Neural progenitor cell (in vitro differentiated cells): Measurements from ENCODE around the gene STYX. TPM values are rescaled to one million over a fixed set of nuclear protein-coding genes. Genes with fewer than 3 reads are reported as not detected.
"Not testable (repeated sequence)": the region's sequence is repeated elsewhere in the genome, so short reads cannot be mapped to it uniquely, and the experiment has no call there.

Source experiments
- DNase-seq: peaks from one replicate; pipeline ENCODE4 v3.0.0-alpha.2; 2016; ENCODE audit warnings: low spot score
- H2AFZ ChIP-seq: fragments of 200-600 bp; sonication (generic); replicated peaks from 2 replicates; pipeline ENCODE4 v1.6.1; 2016; ENCODE audit warnings: antibody characterized with exemption
- H3F3A ChIP-seq: fragments of 200-600 bp; sonication (generic); 2 replicates; pipeline ENCODE4 v1.6.1; 2016; ENCODE audit warnings: antibody characterized with exemption, low read depth
- H3K27ac ChIP-seq: fragments of 200-600 bp; sonication (generic); 2 replicates; pipeline ENCODE4 v1.5.1; 2016; ENCODE audit warnings: mild to moderate bottlenecking
- H3K27me3 ChIP-seq: fragments of 200-600 bp; sonication (generic); 2 replicates; pipeline ENCODE4 v1.6.1; 2016; ENCODE audit warnings: mild to moderate bottlenecking, moderate library complexity
- H3K36me3 ChIP-seq: fragments of 200-600 bp; sonication (generic); 2 replicates; pipeline ENCODE4 v1.5.1; 2016
- H3K4me1 ChIP-seq: fragments of 200-600 bp; sonication (generic); 2 replicates; pipeline ENCODE4 v1.6.1; 2016; ENCODE audit warnings: mixed run types
- H3K4me2 ChIP-seq: fragments of 200-600 bp; sonication (generic); 2 replicates; pipeline ENCODE4 v1.6.1; 2016
- H3K4me3 ChIP-seq: fragments of 200-600 bp; sonication (generic); 2 replicates; pipeline ENCODE4 v1.5.1; 2016
- H3K79me2 ChIP-seq: fragments of 200-600 bp; sonication (generic); 2 replicates; pipeline ENCODE4 v1.6.1; 2016; ENCODE audit warnings: low read depth
- H3K9ac ChIP-seq: fragments of 200-600 bp; sonication (generic); 2 replicates; pipeline ENCODE4 v1.6.1; 2016
- H3K9me3 ChIP-seq: fragments of 200-600 bp; sonication (generic); 2 replicates; pipeline ENCODE4 v1.5.1; 2016; ENCODE audit warnings: low read depth
- H4K20me1 ChIP-seq: fragments of 200-600 bp; sonication (generic); 2 replicates; pipeline ENCODE4 v1.6.1; 2016; ENCODE audit warnings: low read depth
- H3K27ac Mint-ChIP-seq: 3 replicates; pipeline ENCODE4 v1.8.0; 2021; ENCODE audit warnings: mixed read lengths
- H3K27me3 Mint-ChIP-seq: 2 replicates; pipeline ENCODE4 v1.8.0; 2022; ENCODE audit warnings: low read depth, mild to moderate bottlenecking, inconsistent platforms, moderate library complexity, mixed read lengths; ENCODE audit not compliant: insufficient read depth
- H3K36me3 Mint-ChIP-seq: 3 replicates; pipeline ENCODE4 v1.8.0; 2021; ENCODE audit warnings: mixed read lengths
- H3K4me1 Mint-ChIP-seq: 3 replicates; pipeline ENCODE4 v1.8.0; 2021; ENCODE audit warnings: mixed read lengths
- H3K4me3 Mint-ChIP-seq: 3 replicates; pipeline ENCODE4 v1.8.0; 2021; ENCODE audit warnings: mild to moderate bottlenecking, moderate library complexity, mixed read lengths
- H3K9me3 Mint-ChIP-seq: 3 replicates; pipeline ENCODE4 v1.8.0; 2020; ENCODE audit warnings: mixed read lengths
- EZH2 ChIP-seq: fragments of 200-600 bp; sonication (generic); IDR thresholded peaks from 2 replicates; pipeline ENCODE4 v1.6.1; 2017; ENCODE audit warnings: antibody characterized with exemption, mild to moderate bottlenecking, moderate library complexity
- EZH2phosphoT487 ChIP-seq: fragments of 200-600 bp; sonication (generic); IDR thresholded peaks from 2 replicates; pipeline ENCODE4 v1.6.1; 2017; ENCODE audit warnings: antibody characterized with exemption
- total RNA-seq: library from RNA; depleted of rRNA; stranded (reverse); fragments of >200 nt; gene quantifications from 2 replicates; pipeline ENCODE4 v1.2.3, GENCODE V29; 2015; ENCODE audit warnings: low replicate concordance
- TF ChIP-seq, protein P1 (sequence below): fragments of 200-600 bp; sonication (generic); IDR thresholded peaks from 2 replicates; pipeline ENCODE4 v1.5.1; 2017; ENCODE audit warnings: antibody characterized with exemption, mild to moderate bottlenecking

Gene STYX
- total RNA-seq, 1 donor from 2014 or later = 55.7 TPM

- H3K27me3 Mint-ChIP-seq = no peaks in the 10 kb centered on the region
- no peak overlapping the region for H3K27ac Mint-ChIP-seq
- peaks cover 4% of the 10 kb centered on the region for H3K36me3 Mint-ChIP-seq
- Histone ChIP-seq H3K4me3 (no peak overlapping the region), H3K9me3 (no peaks in the 10 kb centered on the region), H3K27me3 (no peaks in the 10 kb centered on the region), H3K79me2 (peaks cover 23% of the 10 kb centered on the region), H3K9ac (no peak overlapping the region), H3K36me3 (peaks cover 41% of the 10 kb centered on the region), H3K4me2 (no peak overlapping the region), H3K4me1 (no peaks in the 10 kb centered on the region), H3F3A (no peaks in the 10 kb centered on the region), H4K20me1 (no peaks in the 10 kb centered on the region), H3K27ac (no peak overlapping the region), H2AFZ (no peak overlapping the region)
- DNase-seq = no peak
- H3K4me3 Mint-ChIP-seq = no peak overlapping the region
- no peak for TF ChIP-seq EZH2
- no peaks in the 10 kb centered on the region for H3K9me3 Mint-ChIP-seq
- H3K4me1 Mint-ChIP-seq = no peaks in the 10 kb centered on the region
These were observed 18.8 kb downstream of the STYX start for GRCh38 chr14:52748647-52749292.

DNA sequence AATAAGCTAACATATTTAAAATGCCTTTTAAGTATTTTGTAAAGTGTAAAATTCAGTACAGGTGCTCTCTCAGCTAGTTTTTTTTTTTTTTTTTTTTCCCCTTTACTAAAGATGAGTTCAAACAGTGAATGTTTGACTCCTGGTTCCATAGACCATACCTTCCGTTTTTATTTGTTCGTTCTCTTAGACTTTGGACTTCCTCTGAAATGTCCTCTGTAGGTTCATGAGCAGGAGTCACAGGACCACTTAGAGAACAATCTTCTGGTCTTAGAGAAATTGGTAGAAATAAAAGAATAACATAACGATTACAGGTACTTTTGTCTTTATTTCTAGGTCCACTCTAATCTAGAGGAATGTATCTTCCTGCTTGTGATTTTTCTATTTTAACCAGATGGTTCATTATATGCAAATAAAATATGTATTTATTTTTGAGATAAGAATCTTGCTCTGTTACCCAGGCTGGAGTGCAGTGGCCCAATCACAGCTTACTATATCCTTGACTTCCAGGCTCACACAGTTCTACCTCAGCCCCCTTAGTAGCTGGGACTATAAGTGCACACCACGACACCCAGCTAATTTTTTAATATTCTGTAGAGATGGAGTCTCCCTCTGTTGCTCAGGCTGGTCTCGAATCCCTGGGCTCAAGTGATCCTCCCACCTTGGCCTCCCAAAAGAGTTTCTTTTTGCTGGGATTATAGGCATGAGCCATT is 25.8 kb downstream of the STYX start:
- Histone ChIP-seq H3K36me3 (peaks cover 27% of the 10 kb centered on the region), H4K20me1 (no peaks in the 10 kb centered on the region), H3K27me3 (no peaks in the 10 kb centered on the region), H3F3A (peaks cover 16% of the 10 kb centered on the region), H3K4me3 (no peak overlapping the region), H3K4me1 (no peaks in the 10 kb centered on the region), H3K79me2 (no peaks in the 10 kb centered on the region), H3K4me2 (no peak overlapping the region), H3K27ac (no peak overlapping the region), H3K9me3 (no peaks in the 10 kb centered on the region), H2AFZ (no peak overlapping the region), H3K9ac (no peak overlapping the region)
- H3K27me3 Mint-ChIP-seq = no peaks in the 10 kb centered on the region
- H3K4me3 Mint-ChIP-seq = no peak overlapping the region
- H3K27ac Mint-ChIP-seq = no peak overlapping the region
- no peaks in the 10 kb centered on the region for H3K4me1 Mint-ChIP-seq
- H3K36me3 Mint-ChIP-seq = peaks cover 2% of the 10 kb centered on the region
- H3K9me3 Mint-ChIP-seq = no peaks in the 10 kb centered on the region
- no peak for DNase-seq
- TF ChIP-seq EZH2 (no peak), EZH2phosphoT487 (no peak)
- TF ChIP-seq, protein P1, sequence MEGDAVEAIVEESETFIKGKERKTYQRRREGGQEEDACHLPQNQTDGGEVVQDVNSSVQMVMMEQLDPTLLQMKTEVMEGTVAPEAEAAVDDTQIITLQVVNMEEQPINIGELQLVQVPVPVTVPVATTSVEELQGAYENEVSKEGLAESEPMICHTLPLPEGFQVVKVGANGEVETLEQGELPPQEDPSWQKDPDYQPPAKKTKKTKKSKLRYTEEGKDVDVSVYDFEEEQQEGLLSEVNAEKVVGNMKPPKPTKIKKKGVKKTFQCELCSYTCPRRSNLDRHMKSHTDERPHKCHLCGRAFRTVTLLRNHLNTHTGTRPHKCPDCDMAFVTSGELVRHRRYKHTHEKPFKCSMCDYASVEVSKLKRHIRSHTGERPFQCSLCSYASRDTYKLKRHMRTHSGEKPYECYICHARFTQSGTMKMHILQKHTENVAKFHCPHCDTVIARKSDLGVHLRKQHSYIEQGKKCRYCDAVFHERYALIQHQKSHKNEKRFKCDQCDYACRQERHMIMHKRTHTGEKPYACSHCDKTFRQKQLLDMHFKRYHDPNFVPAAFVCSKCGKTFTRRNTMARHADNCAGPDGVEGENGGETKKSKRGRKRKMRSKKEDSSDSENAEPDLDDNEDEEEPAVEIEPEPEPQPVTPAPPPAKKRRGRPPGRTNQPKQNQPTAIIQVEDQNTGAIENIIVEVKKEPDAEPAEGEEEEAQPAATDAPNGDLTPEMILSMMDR = no peak

- H3K36me3 ChIP-seq = peaks cover 23% of the 10 kb centered on the region
These were observed 29.2 kb downstream of the STYX start for GRCh38 chr14:52759145-52759544.

GRCh38 chr14:52762923-52763322 is 33.0 kb downstream of the STYX start:
- H2AFZ ChIP-seq, H3K27me3 Mint-ChIP-seq, H3K4me3 Mint-ChIP-seq, H3K4me2 ChIP-seq, H3K4me1 ChIP-seq, H3F3A ChIP-seq, H3K4me1 Mint-ChIP-seq, H3K4me3 ChIP-seq, H3K79me2 ChIP-seq, H4K20me1 ChIP-seq, H3K27me3 ChIP-seq, H3K9me3 Mint-ChIP-seq, H3K9me3 ChIP-seq, H3K9ac ChIP-seq, DNase-seq, H3K27ac Mint-ChIP-seq, H3K27ac ChIP-seq: not testable (repeated sequence)
- H3K36me3 Mint-ChIP-seq = peaks cover 15% of the 10 kb centered on the region
- H3K36me3 ChIP-seq = peaks cover 22% of the 10 kb centered on the region

More at GRCh38 chr14:52759145-52759544, 29.2 kb downstream of the STYX start:
- no peak overlapping the region for H3K27ac ChIP-seq
- no peaks in the 10 kb centered on the region for H3K9me3 ChIP-seq
- H2AFZ ChIP-seq = no peak overlapping the region
- peaks cover 1% of the 10 kb centered on the region for H3K79me2 ChIP-seq
- no peak overlapping the region for H3K9ac ChIP-seq
- no peak overlapping the region for H3K4me3 ChIP-seq
- H3F3A ChIP-seq = peaks cover 16% of the 10 kb centered on the region
- H3K27me3 ChIP-seq = no peaks in the 10 kb centered on the region
- H4K20me1 ChIP-seq = no peaks in the 10 kb centered on the region
- DNase-seq = no peak
- H3K4me2 ChIP-seq = no peak overlapping the region
- no peak overlapping the region for H3K27ac Mint-ChIP-seq
- no peaks in the 10 kb centered on the region for H3K9me3 Mint-ChIP-seq
- no peak for TF ChIP-seq EZH2phosphoT487
- no peak for TF ChIP-seq EZH2
- TF ChIP-seq, protein P1 = no peak
- H3K4me3 Mint-ChIP-seq = no peak overlapping the region
- H3K4me1 ChIP-seq = no peaks in the 10 kb centered on the region
- H3K27me3 Mint-ChIP-seq = no peaks in the 10 kb centered on the region
- no peaks in the 10 kb centered on the region for H3K4me1 Mint-ChIP-seq
- peaks cover 10% of the 10 kb centered on the region for H3K36me3 Mint-ChIP-seq
